Measurements from ENCODE around the gene CXorf58. TPM values are rescaled to one million over a fixed set of nuclear protein-coding genes. Genes with fewer than 3 reads are reported as not detected.

The CXorf58 gene
- total and polyA plus RNA-seq, 9 of the 15 experiments (the other 6 are each of a cell fraction or from before 2014, with no cell fraction given) = 0.10 to 0.27 (median 0.16) TPM; not detected in 3

- TF ChIP-seq PTBP1 (IDR thresholded peaks at IDR 0.05; ENCODE audit: low read depth, low read length) = no peak
- TF ChIP-seq SIX5 (IDR thresholded peaks at IDR 0.05; ENCODE audit: borderline replicate concordance in 1 of 2, insufficient read depth in 1 of 2, low read depth in 1 of 2, low read length in 2 of 2) = no peak
- peak; percentile 87 for TF ChIP-seq E2F3 (CRISPR knock-in tag; IDR thresholded peaks at IDR 0.05)
- TF ChIP-seq CCNT2 (IDR thresholded peaks at IDR 0.05; ENCODE audit: borderline replicate concordance, extremely low read depth, insufficient read length, low read depth, low read length) = peak; percentile 81
- no peak for TF ChIP-seq ZBTB12 (CRISPR knock-in tag; IDR thresholded peaks at IDR 0.05)
- TF ChIP-seq CREB3L1 (IDR thresholded peaks at IDR 0.05; ENCODE audit: borderline replicate concordance, low read depth) = peak; percentile 26; the same call in 1 of the 2 replicates
- no peak for TF ChIP-seq MEF2D (tag; conservative IDR thresholded peaks at IDR 0.05; ENCODE audit: low read depth)
- peak; percentile 35; the same call in 1 of the 2 replicates for TF ChIP-seq JUN (IDR thresholded peaks at IDR 0.05; ENCODE audit: borderline replicate concordance, low read depth, low read length)
- no peak for TF ChIP-seq JUN (CRISPR knock-in tag; IDR thresholded peaks at IDR 0.05; ENCODE audit: borderline replicate concordance)
- TF ChIP-seq GABPB1 (CRISPR knock-in tag; IDR thresholded peaks at IDR 0.05) = peak; percentile 66; the same call in 1 of the 2 replicates
- TF ChIP-seq ZNF274 (IDR thresholded peaks at IDR 0.05; ENCODE audit: borderline replicate concordance, low read depth, low read length) = no peak
- TF ChIP-seq ZNF639 (CRISPR knock-in tag; conservative IDR thresholded peaks at IDR 0.05 in 1 of 2, IDR thresholded peaks at IDR 0.05 in 1 of 2) = peak in 1 of 2 experiments; percentile 95; a peak in 2 of 4 replicates
- TF ChIP-seq FOS (IDR thresholded peaks at IDR 0.05; ENCODE audit: extremely low read depth, insufficient read length) = no peak
- peak; percentile 41 for TF ChIP-seq PHF20 (IDR thresholded peaks at IDR 0.05; ENCODE audit: partially characterized antibody)
- TF ChIP-seq CTCF (IDR thresholded peaks at IDR 0.05 in 2 of 3, conservative IDR thresholded peaks at IDR 0.05 in 1 of 3; ENCODE audit: insufficient read depth in 2 of 3, low read depth in 1 of 3, low read length in 3 of 3) = peak; percentile 88 to 99 (median 99)
- 0 out of 2 replicates have a peak, but pooled peaks have one; percentile 36 for TF ChIP-seq ZBTB2 (IDR thresholded peaks at IDR 0.05)
- TF ChIP-seq KHSRP (IDR thresholded peaks at IDR 0.05) = no peak
- peak; percentile 78 for TF ChIP-seq SAP30 (IDR thresholded peaks at IDR 0.05; ENCODE audit: borderline replicate concordance, insufficient read depth, low read depth, low read length, poor library complexity, severe bottlenecking)
These were observed at the start of gene CXorf58, which contains the start of gene APOO (continued) for GRCh38 chrX:23907498-23908218.
